Skeletal muscle tissue (tissue), 4 donors: ENCODE data around the gene B3GNT5. TPM values are rescaled to one million over a fixed set of nuclear protein-coding genes. Genes with fewer than 3 reads are reported as not detected.

Experiments
- H3K27ac ChIP-seq: one replicate; pipeline ENCODE4 v1.7.0; 2013; ENCODE audit warnings: mild to moderate bottlenecking, low read depth, low read length, inconsistent platforms
- H3K27me3 ChIP-seq, 3 donors: one replicate each; pipeline ENCODE4 v1.7.0; 2013; ENCODE audit warnings: low read length in 3 of 3; ENCODE audit not compliant: control insufficient read depth in 3 of 3, insufficient read depth in 3 of 3
- H3K36me3 ChIP-seq, 3 donors: one replicate each; pipeline ENCODE4 v1.7.0; 2013; ENCODE audit warnings: low read length in 3 of 3; ENCODE audit not compliant: control insufficient read depth in 3 of 3, insufficient read depth in 3 of 3
- H3K4me1 ChIP-seq, 3 donors: one replicate each; pipeline ENCODE4 v1.7.0; 2013; ENCODE audit warnings: low read length in 3 of 3, mild to moderate bottlenecking in 3 of 3; ENCODE audit not compliant: control insufficient read depth in 3 of 3, insufficient read depth in 3 of 3
- H3K4me3 ChIP-seq, 3 donors: one replicate each; pipeline ENCODE4 v1.7.0; 2013; ENCODE audit warnings: low read length in 3 of 3
- H3K9ac ChIP-seq, 3 donors: one replicate each; pipeline ENCODE4 v1.7.0; 2013; ENCODE audit warnings: low read length in 3 of 3, mild to moderate bottlenecking in 3 of 3, moderate library complexity in 2 of 3, low read depth in 1 of 3
- H3K9me3 ChIP-seq, 3 donors: one replicate each; pipeline ENCODE4 v1.7.0; 2013; ENCODE audit warnings: low read length in 3 of 3; ENCODE audit not compliant: control insufficient read depth in 3 of 3
- total RNA-seq: library from RNA; depleted of rRNA; stranded (reverse); fragments of >200 nt; gene quantifications from one replicate; pipeline ENCODE4 v1.2.3, GENCODE V29; 2014
- donor health status: Osteomylitis.

The B3GNT5 gene
- total RNA-seq, 1 donor from 2014 or later = 4.2 TPM

DNA sequence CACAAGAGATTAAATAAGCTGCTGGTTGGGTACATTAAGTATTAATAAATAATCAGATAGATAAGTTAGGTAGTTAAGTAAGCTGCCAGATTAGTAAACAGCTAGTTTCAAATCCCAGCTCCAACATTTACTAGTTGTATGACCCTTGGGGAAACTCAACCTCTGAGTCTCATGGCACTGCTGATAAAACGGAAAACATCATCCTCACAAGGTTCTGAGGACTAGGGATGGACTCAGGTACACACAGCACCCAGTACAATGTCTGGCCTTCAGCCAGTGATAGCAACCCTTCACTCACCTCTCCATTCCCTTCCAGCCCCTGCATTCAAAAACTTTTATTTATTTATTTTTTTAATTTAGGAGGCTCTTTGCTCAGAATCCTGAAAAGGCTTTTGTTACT is 32.3 kb downstream of the B3GNT5 start:
- Histone ChIP-seq H3K4me1 (peaks cover 22 to 28% (median 22%) of the 10 kb centered on the region in 3 donors), H3K27ac (peak overlapping the region; percentile 92), H3K4me3 (peak overlapping the region; percentile 11 to 63 (median 46)), H3K9me3 (no peaks in the 10 kb centered on the region), H3K9ac (peak overlapping the region; percentile 63 to 73 (median 71)), H3K36me3 (no peaks in the 10 kb centered on the region), H3K27me3 (no peaks in the 10 kb centered on the region)

DNA sequence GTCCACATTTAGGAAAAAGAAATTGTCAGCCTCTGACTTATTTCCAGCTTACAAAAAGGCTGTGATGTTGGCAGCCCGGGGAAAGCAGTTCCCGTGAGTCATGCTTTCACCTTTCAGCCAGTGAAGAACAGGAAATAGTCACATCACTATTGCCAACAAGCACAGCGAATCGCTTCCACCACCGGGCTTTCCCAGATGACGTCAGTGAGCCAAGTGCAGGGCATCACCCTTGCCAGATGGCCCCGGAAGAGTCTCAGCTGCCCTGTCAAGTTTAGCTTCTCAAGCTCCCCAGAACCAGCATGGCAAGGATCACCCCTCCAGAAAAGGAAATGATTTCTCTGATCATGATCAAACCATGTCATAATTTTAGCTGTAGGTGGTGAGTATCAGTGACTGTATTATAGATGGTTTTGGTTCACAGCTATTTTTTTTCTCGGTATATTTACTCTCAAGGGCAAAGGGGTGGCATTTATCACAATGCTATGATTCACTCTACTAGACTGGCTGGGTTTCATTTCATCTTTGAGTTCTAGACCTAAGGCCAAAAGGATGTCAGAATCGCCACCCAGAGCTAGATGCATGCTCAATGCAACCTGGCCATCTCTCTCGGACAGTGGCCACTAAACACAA is 32.9 kb downstream of the B3GNT5 start:
- peaks cover 22 to 32% (median 27%) of the 10 kb centered on the region in 3 donors for H3K4me1 ChIP-seq
- H3K9me3 ChIP-seq = no peaks in the 10 kb centered on the region
- H3K9ac ChIP-seq = peak overlapping the region; percentile 63 to 73 (median 71)
- H3K36me3 ChIP-seq = no peaks in the 10 kb centered on the region
- peak overlapping the region; percentile 92 for H3K27ac ChIP-seq
- H3K4me3 ChIP-seq = peak overlapping the region; percentile 32 to 63 (median 54)
- H3K27me3 ChIP-seq = no peaks in the 10 kb centered on the region

DNA sequence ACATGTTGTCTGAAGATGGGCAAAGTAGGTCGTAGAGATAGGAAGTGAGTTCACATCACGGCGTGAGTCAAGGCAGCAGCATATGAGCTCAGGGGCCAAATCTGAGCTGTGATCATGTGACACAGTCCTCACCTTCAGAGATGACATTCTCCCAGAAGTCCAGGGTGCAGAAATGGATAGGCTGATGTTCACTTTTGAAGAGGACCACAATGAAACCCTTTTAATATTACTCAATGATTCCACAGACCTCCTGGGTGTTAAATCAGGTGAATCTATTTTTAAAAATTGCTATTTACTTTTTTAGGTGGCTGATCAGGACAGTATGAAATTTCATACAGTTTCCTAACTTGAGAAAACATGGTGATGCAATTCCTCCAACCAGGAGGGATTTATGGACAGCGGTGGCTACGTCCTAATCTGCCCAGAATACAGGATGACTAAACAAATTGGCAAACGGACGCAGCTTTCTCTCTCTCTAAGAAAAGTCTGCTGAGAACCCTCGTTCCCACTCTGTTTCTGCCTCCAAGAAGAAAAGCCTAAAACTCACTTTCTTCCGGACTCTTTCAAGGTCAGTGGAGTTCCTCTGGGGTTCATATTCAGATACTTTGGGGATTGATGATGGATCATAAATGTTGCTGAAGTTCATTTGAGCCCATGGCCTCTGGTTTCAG is 34.4 kb downstream of the B3GNT5 start:
- Histone ChIP-seq H3K36me3 (peaks cover 0 to 3% (median 0%) of the 10 kb centered on the region in 3 donors), H3K4me1 (peaks cover 22 to 36% (median 32%) of the 10 kb centered on the region in 3 donors), H3K9me3 (no peaks in the 10 kb centered on the region), H3K4me3 (peak overlapping the region; percentile 28 to 71 (median 70)), H3K27me3 (no peaks in the 10 kb centered on the region), H3K9ac (peak overlapping the region; percentile 70 to 85 (median 71)), H3K27ac (peak overlapping the region; percentile 92)

DNA sequence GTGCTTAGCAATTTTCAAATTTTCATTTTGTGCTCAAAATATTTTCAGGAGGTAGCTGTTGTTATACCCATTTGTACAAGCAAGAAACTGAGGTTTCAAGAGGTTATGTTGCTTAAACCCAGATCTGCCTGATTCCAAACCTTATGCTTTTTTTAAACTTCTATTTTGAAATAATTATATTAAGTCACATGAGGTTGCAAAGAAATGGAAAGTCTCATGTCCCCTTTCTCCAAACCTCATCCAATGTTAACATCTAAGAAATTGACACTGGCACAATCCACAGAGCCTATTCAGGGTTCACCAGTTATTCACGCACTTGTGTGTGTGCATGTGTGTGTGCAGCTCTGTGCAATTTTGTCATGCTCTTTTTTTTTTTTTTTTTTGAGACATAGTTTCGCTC is 35.1 kb downstream of the B3GNT5 start:
- Histone ChIP-seq H3K36me3 (peaks cover 0 to 3% (median 0%) of the 10 kb centered on the region in 3 donors), H3K4me3 (peak overlapping the region; percentile 28 to 71 (median 70)), H3K9ac (peak overlapping the region; percentile 70 to 85 (median 71)), H3K27ac (peak overlapping the region; percentile 92), H3K9me3 (no peaks in the 10 kb centered on the region), H3K4me1 (peaks cover 22 to 36% (median 32%) of the 10 kb centered on the region in 3 donors), H3K27me3 (no peaks in the 10 kb centered on the region)

DNA sequence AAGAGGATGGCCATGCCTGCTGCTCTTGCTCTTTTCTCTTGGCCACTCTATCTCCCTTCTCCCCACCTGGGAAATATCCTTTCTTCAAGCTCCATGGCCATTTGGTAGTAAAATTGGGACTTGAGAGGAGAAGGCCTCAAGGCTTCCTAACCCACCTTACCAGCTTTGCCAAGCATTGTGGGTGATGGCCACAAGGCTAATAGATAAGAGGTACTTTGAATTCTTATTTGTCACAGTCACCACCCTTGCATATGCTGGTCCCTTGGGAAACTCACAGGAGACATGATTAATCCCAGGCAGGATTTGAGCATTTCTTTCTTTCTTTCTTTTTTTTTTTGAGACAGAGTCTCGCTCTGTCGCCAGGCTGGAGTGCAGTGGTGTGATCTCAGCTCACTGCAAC is 37.2 kb downstream of the B3GNT5 start:
- Histone ChIP-seq H3K9ac (no peak overlapping the region), H3K9me3 (no peaks in the 10 kb centered on the region), H3K36me3 (peaks cover 0 to 3% (median 2%) of the 10 kb centered on the region in 3 donors), H3K27me3 (no peaks in the 10 kb centered on the region), H3K4me1 (peaks cover 20 to 29% (median 28%) of the 10 kb centered on the region in 3 donors), H3K27ac (peak overlapping the region; percentile 55), H3K4me3 (peak overlapping the region; percentile 3 to 35 (median 19))

DNA sequence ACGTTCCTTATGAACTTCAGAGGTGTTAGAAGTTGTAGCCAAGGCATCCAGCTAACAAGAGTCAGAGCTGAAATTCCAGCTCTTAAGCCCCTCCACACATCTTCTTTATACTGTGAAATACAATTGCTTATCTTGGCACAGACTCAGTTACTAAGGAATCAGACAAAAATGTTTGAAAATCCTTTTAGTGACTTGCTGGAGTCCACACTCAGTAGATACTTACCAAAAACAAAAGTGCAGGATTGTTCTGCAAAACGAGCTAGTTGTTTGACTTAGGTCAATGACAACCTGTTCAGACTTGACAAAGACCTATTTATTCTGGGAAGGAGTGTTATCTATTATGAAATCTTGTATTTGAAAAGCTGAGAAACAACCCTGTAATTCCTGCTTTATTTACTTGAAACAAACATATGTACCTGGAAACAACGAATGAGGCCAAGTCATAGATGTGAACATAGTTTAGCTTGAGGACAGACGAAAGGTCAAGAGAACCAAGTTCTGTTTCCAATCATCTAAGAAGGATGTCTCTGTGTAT is 38.5 kb downstream of the B3GNT5 start:
- Histone ChIP-seq H3K4me1 (peaks cover 13 to 33% (median 29%) of the 10 kb centered on the region in 3 donors), H3K36me3 (peaks cover 0 to 9% (median 6%) of the 10 kb centered on the region in 3 donors), H3K9me3 (no peaks in the 10 kb centered on the region), H3K27ac (peak overlapping the region; percentile 55), H3K27me3 (no peaks in the 10 kb centered on the region), H3K4me3 (no peak overlapping the region), H3K9ac (no peak overlapping the region)

DNA sequence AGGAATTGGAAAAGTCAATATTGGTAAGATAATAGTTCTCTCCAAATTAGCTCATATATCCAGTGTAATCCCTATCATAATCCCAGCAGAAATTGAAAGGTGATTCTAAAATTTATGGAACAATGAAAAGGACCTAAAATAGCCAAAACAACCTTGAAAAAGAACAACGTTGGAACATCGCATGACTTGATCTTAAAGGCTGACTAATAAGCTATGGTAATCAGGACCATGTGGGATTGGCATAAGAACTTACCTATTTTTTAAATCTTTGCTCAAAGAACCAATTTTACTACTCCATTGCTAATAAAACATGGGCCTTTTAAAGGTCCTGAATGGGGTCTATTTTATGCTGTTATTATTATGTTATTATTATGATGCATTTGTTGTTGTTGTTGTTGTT is 40.9 kb downstream of the B3GNT5 start:
- H3K36me3 ChIP-seq = peaks cover 0 to 11% (median 7%) of the 10 kb centered on the region in 3 donors
- H3K27me3 ChIP-seq = no peaks in the 10 kb centered on the region
- no peak overlapping the region for H3K4me3 ChIP-seq
- no peak overlapping the region for H3K9ac ChIP-seq
- no peaks in the 10 kb centered on the region for H3K9me3 ChIP-seq
- H3K27ac ChIP-seq = no peak overlapping the region
- H3K4me1 ChIP-seq = peaks cover 23 to 52% (median 44%) of the 10 kb centered on the region in 3 donors

DNA sequence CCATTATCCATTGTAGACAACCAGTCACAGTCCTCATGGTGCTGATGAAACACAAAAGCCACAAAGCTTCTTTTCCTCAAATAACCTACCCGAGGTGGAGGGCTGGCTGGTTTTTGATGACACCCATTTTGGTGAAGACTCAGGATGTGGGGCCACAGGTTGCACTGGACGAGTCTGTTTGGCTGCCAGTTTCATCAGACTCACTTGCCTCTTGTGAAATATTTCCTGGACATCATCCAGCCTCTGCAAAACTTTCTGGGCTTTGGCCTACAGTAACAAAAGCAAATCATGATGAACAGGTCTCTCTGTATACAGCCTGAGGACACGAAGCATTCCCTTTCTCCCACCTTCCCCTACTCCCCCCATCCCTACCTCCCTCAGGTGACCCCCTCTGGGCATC is 42.2 kb downstream of the B3GNT5 start:
- Histone ChIP-seq H3K9me3 (no peaks in the 10 kb centered on the region), H3K4me3 (no peak overlapping the region), H3K36me3 (peaks cover 0 to 11% (median 7%) of the 10 kb centered on the region in 3 donors), H3K4me1 (peaks cover 33 to 62% (median 54%) of the 10 kb centered on the region in 3 donors), H3K27me3 (no peaks in the 10 kb centered on the region), H3K27ac (peak overlapping the region; percentile 90), H3K9ac (no peak overlapping the region)

DNA sequence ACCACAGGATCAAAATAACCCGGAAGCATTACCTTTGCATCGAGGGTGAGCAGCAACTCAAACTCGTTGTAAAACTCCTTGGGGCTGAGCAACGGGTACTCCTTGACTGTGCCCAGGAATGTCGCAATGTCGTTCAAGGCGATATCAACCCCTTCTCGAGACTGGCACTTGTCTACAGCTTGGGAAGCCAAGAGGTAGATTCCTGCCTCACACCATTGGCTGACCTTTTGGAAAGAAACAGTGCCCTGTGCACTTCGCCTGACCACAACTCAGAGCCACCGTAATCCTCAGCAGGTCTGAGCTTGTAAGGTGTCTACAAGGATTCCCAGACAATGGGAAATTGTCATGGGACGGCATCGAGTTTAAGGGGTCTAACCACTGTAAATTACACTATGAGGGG is 43.9 kb downstream of the B3GNT5 start:
- Histone ChIP-seq H3K9ac (peak overlapping the region in 2 of 3 donors; percentile 11 to 35), H3K4me3 (peak overlapping the region in 1 of 3 donors; percentile 41), H3K27ac (peak overlapping the region; percentile 90), H3K36me3 (peaks cover 0 to 8% (median 7%) of the 10 kb centered on the region in 3 donors), H3K27me3 (no peaks in the 10 kb centered on the region), H3K4me1 (peaks cover 35 to 67% (median 54%) of the 10 kb centered on the region in 3 donors), H3K9me3 (no peaks in the 10 kb centered on the region)
